Measurements from ENCODE around the gene CFAP90. TPM values are rescaled to one million over a fixed set of nuclear protein-coding genes. Genes with fewer than 3 reads are reported as not detected.

Gene CFAP90
- total RNA-seq, 1 donor from 2014 or later, result not detected

- peak; percentile 26 for DNase-seq
Measured at GRCh38 chr5:7868427-7868772, 17.5 kb upstream of the CFAP90 start.

GRCh38 chr5:7867260-7867659 is 16.3 kb upstream of the CFAP90 start:
- no peak for DNase-seq

GRCh38 chr5:7866196-7866595 is 15.3 kb upstream of the CFAP90 start:
- no peak for DNase-seq

GRCh38 chr5:7857926-7858632 is 7.1 kb upstream of the CFAP90 start:
- no peak for DNase-seq

- DNase-seq, result no peak
Measured at GRCh38 chr5:7857361-7857760, 6.4 kb upstream of the CFAP90 start.

GRCh38 chr5:7856855-7857254 is 5.9 kb upstream of the CFAP90 start:
- DNase-seq, result no peak

- DNase-seq, result no peak
Measured at GRCh38 chr5:7855611-7856010, 4.7 kb upstream of the CFAP90 start.

GRCh38 chr5:7852988-7853387 is 2.1 kb upstream of the CFAP90 start:
- no peak for DNase-seq

- no peak for DNase-seq
Measured at GRCh38 chr5:7852542-7852941, 1.6 kb upstream of the CFAP90 start.

GRCh38 chr5:7851617-7852289 is 820 bp upstream of the CFAP90 start:
- no peak for DNase-seq

- no peak for DNase-seq
Measured at GRCh38 chr5:7851240-7851592, 283 bp upstream of the CFAP90 start.

GRCh38 chr5:7849681-7850394 is 1.1 kb downstream of the CFAP90 start:
- no peak for DNase-seq

GRCh38 chr5:7848296-7848695 is 2.6 kb downstream of the CFAP90 start:
- DNase-seq, result no peak

- no peak for DNase-seq
Measured at GRCh38 chr5:7846327-7846726, 4.6 kb downstream of the CFAP90 start.

GRCh38 chr5:7845557-7845956 is 5.4 kb downstream of the CFAP90 start:
- no peak for DNase-seq

- DNase-seq, result no peak
Measured at GRCh38 chr5:7844901-7845300, 6.0 kb downstream of the CFAP90 start.

- DNase-seq, result no peak
Measured at GRCh38 chr5:7842531-7842930, 8.4 kb downstream of the CFAP90 start.

- DNase-seq, result no peak
Measured at GRCh38 chr5:7837403-7837802, 13.5 kb downstream of the CFAP90 start.

- DNase-seq, result no peak
Measured at GRCh38 chr5:7834982-7835381, 16.0 kb downstream of the CFAP90 start.

- no peak for DNase-seq
Measured at GRCh38 chr5:7828269-7828668, 22.7 kb downstream of the CFAP90 start.

- peak; percentile 86 for DNase-seq
Measured at GRCh38 chr5:7827610-7828009, 23.3 kb downstream of the CFAP90 start.

GRCh38 chr5:7825630-7826029 is 25.3 kb downstream of the CFAP90 start:
- DNase-seq, result no peak

- no peak for DNase-seq
Measured at GRCh38 chr5:7824995-7825394, 25.9 kb downstream of the CFAP90 start.

- DNase-seq, result no peak
Measured at GRCh38 chr5:7823594-7823993, 27.3 kb downstream of the CFAP90 start.
